ENCODE measurements around the gene SLC9A8.

SLC9A8 gene

GRCh38 chr20:49870261-49870660 lies 57.6 kb downstream of the SLC9A8 start:
- H3K27ac ChIP-seq: no peak overlapping the region
- TF ChIP-seq CTCF (IDR thresholded peaks at IDR 0.05) (no peak), ZFX (IDR thresholded peaks at IDR 0.05; ENCODE audit: borderline replicate concordance) (no peak)

GRCh38 chr20:49871391-49871948 lies 58.8 kb downstream of the SLC9A8 start:
- no peak for TF ChIP-seq ZFX (IDR thresholded peaks at IDR 0.05; ENCODE audit: borderline replicate concordance)
- no peak for TF ChIP-seq CTCF (IDR thresholded peaks at IDR 0.05)
- no peak overlapping the region for H3K27ac ChIP-seq

- H3K27ac ChIP-seq: no peak overlapping the region
- TF ChIP-seq CTCF (IDR thresholded peaks at IDR 0.05): no peak
- TF ChIP-seq ZFX (IDR thresholded peaks at IDR 0.05; ENCODE audit: borderline replicate concordance): no peak
These were observed 59.4 kb downstream of the SLC9A8 start for GRCh38 chr20:49872056-49872455.

GRCh38 chr20:49874696-49875095 lies 62.1 kb downstream of the SLC9A8 start:
- TF ChIP-seq ZFX (IDR thresholded peaks at IDR 0.05; ENCODE audit: borderline replicate concordance) (no peak), CTCF (IDR thresholded peaks at IDR 0.05) (no peak)
- no peak overlapping the region for H3K27ac ChIP-seq

GRCh38 chr20:49877386-49877921 lies 64.8 kb downstream of the SLC9A8 start:
- H3K27ac ChIP-seq: no peak overlapping the region
- no peak for TF ChIP-seq CTCF (IDR thresholded peaks at IDR 0.05)
- TF ChIP-seq ZFX (IDR thresholded peaks at IDR 0.05; ENCODE audit: borderline replicate concordance): no peak

GRCh38 chr20:49878977-49879376 lies 66.3 kb downstream of the SLC9A8 start:
- H3K27ac ChIP-seq: no peak overlapping the region
- no peak for TF ChIP-seq ZFX (IDR thresholded peaks at IDR 0.05; ENCODE audit: borderline replicate concordance)
- no peak for TF ChIP-seq CTCF (IDR thresholded peaks at IDR 0.05)

- TF ChIP-seq ZFX (IDR thresholded peaks at IDR 0.05; ENCODE audit: borderline replicate concordance): no peak
- no peak for TF ChIP-seq CTCF (IDR thresholded peaks at IDR 0.05)
- no peak overlapping the region for H3K27ac ChIP-seq
These were observed 67.5 kb downstream of the SLC9A8 start for GRCh38 chr20:49880177-49880576.
